ENCODE data around the gene SLC8A1.

DNA sequence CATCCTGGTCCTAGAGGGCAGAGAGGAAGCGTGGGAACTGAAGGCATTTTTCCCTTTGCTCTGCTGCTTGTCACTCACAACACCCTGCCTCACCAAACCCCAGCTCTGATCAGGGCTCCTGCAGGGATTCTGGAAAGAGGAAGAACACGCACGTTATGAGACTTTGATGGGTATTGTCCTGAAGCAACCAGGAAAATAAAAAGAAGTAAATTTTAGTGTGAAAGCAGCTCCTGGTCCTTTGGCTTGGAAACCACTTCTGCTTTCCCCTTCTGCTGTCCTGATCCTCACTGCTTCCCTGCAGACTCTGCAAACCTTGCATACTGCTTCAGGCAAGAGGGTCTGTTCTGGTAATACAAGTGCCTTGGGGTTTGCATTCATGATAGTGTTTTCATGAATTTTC, 164.1 kb downstream of the SLC8A1 start:
- TF ChIP-seq POLR2AphosphoS5 (IDR thresholded peaks at IDR 0.05; ENCODE audit: borderline replicate concordance, low read depth, low read length) = no peak
- TF ChIP-seq EZH2 (IDR thresholded peaks at IDR 0.05) = no peak
